ENCODE measurements around the gene FAF2. TPM values are rescaled to one million over a fixed set of nuclear protein-coding genes. Genes with fewer than 3 reads are reported as not detected.

Gene FAF2
- total and polyA plus RNA-seq, 10 of the 15 experiments (the other 5 are each of a cell fraction or from before 2014, with no cell fraction given), result 19.0 to 45.1 (median 35.6) TPM

- Histone ChIP-seq H2AFZ (ENCODE audit: control insufficient read depth, low read depth, low read length) (no peak overlapping the region), H3K9ac (ENCODE audit: control insufficient read depth, insufficient read depth, low read length) (no peak overlapping the region), H3K27ac (ENCODE audit: control insufficient read depth, insufficient read depth) (no peak overlapping the region), H3K36me3 (ENCODE audit: control insufficient read depth in 2 of 2, insufficient read depth in 2 of 2, low read length in 1 of 2) (no peaks in the 10 kb centered on the region), H3K4me2 (ENCODE audit: control insufficient read depth, insufficient read depth) (no peak overlapping the region), H3K4me3 (no peak overlapping the region), H3K9me3 (replicated peaks; ENCODE audit: control insufficient read depth, insufficient read depth, low read length) (no peaks in the 10 kb centered on the region), H4K20me1 (ENCODE audit: control insufficient read depth, insufficient read depth) (no peaks in the 10 kb centered on the region), H3K4me1 (ENCODE audit: control insufficient read depth, insufficient read depth, low read length) (peaks cover 14% of the 10 kb centered on the region), H3K27me3 (replicated peaks in 1 of 2; ENCODE audit: control insufficient read depth in 2 of 2, insufficient read depth in 2 of 2, low read length in 1 of 2) (no peaks in the 10 kb centered on the region), H3K79me2 (ENCODE audit: control insufficient read depth, insufficient read depth, low read length) (peaks cover 5% of the 10 kb centered on the region)
- no peak for ATAC-seq
- 50% methylated on average over 5 of the region's 5 CpGs for WGBS (ENCODE audit: insufficient coverage, insufficient replicate concordance, low lambda C conversion rate, missing lambda C conversion rate)
- ChIA-PET CTCF (interaction anchor here (1.1 kb wide), 1 partner anchor 103 kb away, joined by 3 read pairs; no protein-coding TSS in a partner anchor), RAD21 (ENCODE audit: unreplicated experiment) (no interaction called here), POLR2A (no interaction called here), SMC1A (ENCODE audit: uncharacterized antibody, unreplicated experiment) (interaction anchor here (0.7 kb wide), 1 partner anchor 52 kb away, joined by 3 read pairs; no protein-coding TSS in a partner anchor)
- in situ Hi-C loops (cut with MboI) (no loop called here), intact Hi-C loops (cut with micrococcal nuclease; ENCODE audit: unreplicated experiment) (no loop called here)
- no peak for DNase-seq (ENCODE audit: low read depth, low spot score)
- no TSS peak for BruUV-seq (replicated peaks)
- no peak for TF ChIP-seq RFX5 (IDR thresholded peaks at IDR 0.05; ENCODE audit: low read depth, low read length)
- no peak for TF ChIP-seq POLR2AphosphoS5 (IDR thresholded peaks at IDR 0.05; ENCODE audit: low read length)
- no peak for TF ChIP-seq ZNF274 (IDR thresholded peaks at IDR 0.05; ENCODE audit: insufficient read depth, insufficient read length)
- no peak for TF ChIP-seq ETV6 (conservative IDR thresholded peaks at IDR 0.05 in 1 of 2, IDR thresholded peaks at IDR 0.05 in 1 of 2; ENCODE audit: borderline replicate concordance in 1 of 2, low read depth in 1 of 2)
- TF ChIP-seq SREBF2 (IDR thresholded peaks at IDR 0.05; ENCODE audit: low read length), result no peak
- no peak for TF ChIP-seq HCFC1 (IDR thresholded peaks at IDR 0.05; ENCODE audit: low read length)
- TF ChIP-seq ZNF622 (IDR thresholded peaks at IDR 0.05), result no peak
- no peak for TF ChIP-seq SMAD5 (IDR thresholded peaks at IDR 0.05; ENCODE audit: low read depth)
- FAIRE-seq, result no peak
Measured at GRCh38 chr5:176420086-176420485, 28.1 kb upstream of the FAF2 start.

GRCh38 chr5:176420972-176421544 lies 27.1 kb upstream of the FAF2 start:
- RAD21 ChIA-PET (ENCODE audit: unreplicated experiment), result no interaction called here
- peaks cover 2% of the 10 kb centered on the region; the same call in 1 of the 2 replicates for H3K79me2 ChIP-seq (ENCODE audit: control insufficient read depth, insufficient read depth, low read length)
- peaks cover 6% of the 10 kb centered on the region for H3K4me1 ChIP-seq (ENCODE audit: control insufficient read depth, insufficient read depth, low read length)
- no peak overlapping the region for H3K9ac ChIP-seq (ENCODE audit: control insufficient read depth, insufficient read depth, low read length)
- no peaks in the 10 kb centered on the region for H4K20me1 ChIP-seq (ENCODE audit: control insufficient read depth, insufficient read depth)
- ATAC-seq, result no peak
- no peaks in the 10 kb centered on the region; the same call in 2 of the 3 replicates for H3K9me3 ChIP-seq (replicated peaks; ENCODE audit: control insufficient read depth, insufficient read depth, low read length)
- SMC1A ChIA-PET (ENCODE audit: uncharacterized antibody, unreplicated experiment), result no interaction called here
- FAIRE-seq, result no peak
- H3K27me3 ChIP-seq (replicated peaks in 1 of 2; ENCODE audit: control insufficient read depth in 2 of 2, insufficient read depth in 2 of 2, low read length in 1 of 2), result no peaks in the 10 kb centered on the region
- no peak for DNase-seq (ENCODE audit: low read depth, low spot score)
- CTCF ChIA-PET, result interaction anchor here (1.1 kb wide), 1 partner anchor 102 kb away, joined by 3 read pairs; no protein-coding TSS in a partner anchor
- 41% methylated on average over 2 of the region's 2 CpGs for WGBS (ENCODE audit: insufficient coverage, insufficient replicate concordance, low lambda C conversion rate, missing lambda C conversion rate)
- in situ Hi-C loops (cut with MboI), result no loop called here
- intact Hi-C loops (cut with micrococcal nuclease; ENCODE audit: unreplicated experiment), result no loop called here
- no peak overlapping the region for H3K4me3 ChIP-seq
- no peaks in the 10 kb centered on the region for H3K36me3 ChIP-seq (ENCODE audit: control insufficient read depth in 2 of 2, insufficient read depth in 2 of 2, low read length in 1 of 2)
- H2AFZ ChIP-seq (ENCODE audit: control insufficient read depth, low read depth, low read length), result no peak overlapping the region
- H3K27ac ChIP-seq (ENCODE audit: control insufficient read depth, insufficient read depth), result no peak overlapping the region
- no TSS peak for BruUV-seq (replicated peaks)
- POLR2A ChIA-PET, result interaction anchor here (0.6 kb wide), 1 partner anchor 187 kb away, joined by 6 read pairs; no protein-coding TSS in a partner anchor
- no peak overlapping the region for H3K4me2 ChIP-seq (ENCODE audit: control insufficient read depth, insufficient read depth)
- TF ChIP-seq SKIL (IDR thresholded peaks at IDR 0.05; ENCODE audit: low read depth, poor library complexity, severe bottlenecking) (no peak), MYB (IDR thresholded peaks at IDR 0.05; ENCODE audit: borderline replicate concordance, low read depth, low read length) (no peak), ASH2L (IDR thresholded peaks at IDR 0.05; ENCODE audit: borderline replicate concordance, low read depth) (no peak), POLR2A (IDR thresholded peaks at IDR 0.05; ENCODE audit: low read depth, low read length) (no peak), ATF3 (IDR thresholded peaks at IDR 0.05; ENCODE audit: borderline replicate concordance, extremely low read depth, low read depth, low read length) (no peak), BRCA1 (IDR thresholded peaks at IDR 0.05; ENCODE audit: low read depth, low read length) (no peak), EP300 (IDR thresholded peaks at IDR 0.05; ENCODE audit: borderline replicate concordance in 1 of 2, control insufficient read depth in 1 of 2, low read depth in 2 of 2, low read length in 2 of 2) (no peak)

All from GM12878 (cell line).